Measurements from ENCODE around the gene RNF208.

Gene RNF208

DNA sequence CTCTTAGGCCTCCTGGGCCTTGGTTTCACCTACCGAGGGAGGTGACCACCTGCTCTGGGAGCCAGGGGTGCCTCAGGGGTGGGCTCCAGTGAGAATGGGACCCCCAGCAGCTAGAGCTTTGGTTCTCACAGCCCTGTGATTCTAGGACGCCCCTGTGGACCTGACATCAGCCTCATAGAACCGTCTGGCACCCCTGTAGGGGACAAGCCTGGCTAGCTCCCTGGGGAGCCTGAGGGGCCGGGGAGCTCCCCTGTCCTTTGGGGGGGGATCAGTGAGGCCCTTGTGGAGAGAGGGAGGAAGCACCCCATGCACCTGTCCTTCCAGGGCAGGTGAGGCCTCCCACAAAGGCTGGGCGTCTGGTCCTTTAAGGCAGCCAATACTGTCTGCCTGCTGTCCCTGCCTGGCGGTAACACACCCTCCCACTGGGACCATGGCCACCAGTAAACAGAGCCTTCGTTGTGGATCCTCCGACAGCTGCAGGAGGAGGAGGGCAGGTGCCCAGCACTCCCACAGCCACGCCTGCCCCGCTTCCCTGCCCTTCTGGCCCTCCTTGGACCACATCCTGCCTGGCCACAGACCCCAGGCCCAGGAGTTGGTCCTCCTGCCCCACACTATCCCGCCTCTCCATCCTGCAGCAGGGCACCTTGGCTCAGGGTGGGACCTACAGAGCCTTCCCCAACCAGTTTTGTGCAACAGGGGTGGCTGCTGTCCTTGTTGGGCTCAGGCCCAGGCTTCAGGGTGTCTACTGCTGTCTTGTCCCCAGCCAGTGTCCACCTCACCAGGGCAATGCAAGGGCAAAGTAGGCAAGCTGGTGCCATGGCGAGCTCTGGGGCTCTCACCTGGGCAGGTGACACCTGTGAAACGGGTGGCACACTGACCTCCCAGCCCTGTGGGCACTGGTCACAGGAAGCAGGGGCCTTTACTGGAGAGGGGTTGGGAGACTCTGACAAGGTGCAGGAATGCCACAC is 16.0 kb upstream of the RNF208 start:
- no peak for DNase-seq

DNA sequence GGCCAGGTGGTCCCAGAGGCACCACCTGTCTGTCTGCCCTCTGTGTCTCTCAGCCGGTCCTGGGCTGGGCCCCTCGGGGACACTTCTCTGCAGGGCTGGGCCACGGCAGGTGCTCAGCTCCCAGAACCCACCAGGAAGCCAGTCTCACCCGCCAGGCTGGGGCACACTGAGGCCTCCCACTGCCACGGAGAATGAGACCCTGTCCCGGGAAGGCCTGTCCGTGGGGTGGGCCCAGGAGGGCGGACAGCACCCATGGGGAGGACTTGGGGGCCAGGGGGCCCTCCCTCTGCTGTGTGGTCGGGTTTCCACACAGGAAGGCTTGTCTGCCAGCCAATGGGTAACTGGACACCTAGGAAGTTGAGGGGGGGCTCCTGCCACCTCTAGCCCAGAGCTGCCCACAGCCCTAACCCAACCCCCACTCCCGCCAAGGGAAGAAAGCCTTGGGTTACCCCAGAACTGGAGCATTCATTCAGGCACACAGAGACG is 14.9 kb upstream of the RNF208 start:
- no peak for DNase-seq

DNA sequence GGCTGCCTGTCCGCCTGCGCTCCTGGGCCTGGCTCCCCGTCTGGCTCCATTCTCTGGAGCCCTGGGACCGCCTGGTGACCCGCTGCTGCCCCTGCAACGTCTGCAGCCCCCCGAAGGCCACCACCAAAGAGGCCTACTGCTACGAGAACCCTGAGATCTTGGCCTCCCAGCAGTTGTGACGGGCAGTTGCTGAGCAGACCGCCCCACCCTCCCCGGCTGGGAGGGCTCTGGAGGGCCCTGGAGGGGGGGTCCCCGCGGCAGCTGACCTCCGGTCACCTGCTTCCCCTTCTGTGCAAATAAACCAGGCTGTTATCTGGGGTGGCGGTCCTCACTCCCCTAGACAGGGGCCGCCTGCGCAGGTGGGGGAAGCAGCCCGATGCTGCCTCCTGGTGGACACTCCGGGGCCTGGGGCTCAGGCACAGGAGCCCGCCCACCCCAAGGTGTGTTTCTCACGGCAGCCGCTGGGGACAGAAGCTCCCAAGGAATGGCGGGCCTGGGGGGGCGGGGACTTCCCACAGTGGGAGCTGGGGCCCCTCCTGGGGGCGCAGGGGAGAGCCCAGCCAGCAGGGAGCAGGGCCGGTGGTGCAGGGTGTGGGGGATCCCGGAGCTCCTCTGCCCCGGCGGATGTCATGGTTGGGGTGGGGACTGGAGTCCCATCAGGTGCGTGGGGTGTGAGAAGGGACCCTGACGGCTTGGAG is 14.3 kb upstream of the RNF208 start:
- DNase-seq = peak; percentile 28 to 68

DNA sequence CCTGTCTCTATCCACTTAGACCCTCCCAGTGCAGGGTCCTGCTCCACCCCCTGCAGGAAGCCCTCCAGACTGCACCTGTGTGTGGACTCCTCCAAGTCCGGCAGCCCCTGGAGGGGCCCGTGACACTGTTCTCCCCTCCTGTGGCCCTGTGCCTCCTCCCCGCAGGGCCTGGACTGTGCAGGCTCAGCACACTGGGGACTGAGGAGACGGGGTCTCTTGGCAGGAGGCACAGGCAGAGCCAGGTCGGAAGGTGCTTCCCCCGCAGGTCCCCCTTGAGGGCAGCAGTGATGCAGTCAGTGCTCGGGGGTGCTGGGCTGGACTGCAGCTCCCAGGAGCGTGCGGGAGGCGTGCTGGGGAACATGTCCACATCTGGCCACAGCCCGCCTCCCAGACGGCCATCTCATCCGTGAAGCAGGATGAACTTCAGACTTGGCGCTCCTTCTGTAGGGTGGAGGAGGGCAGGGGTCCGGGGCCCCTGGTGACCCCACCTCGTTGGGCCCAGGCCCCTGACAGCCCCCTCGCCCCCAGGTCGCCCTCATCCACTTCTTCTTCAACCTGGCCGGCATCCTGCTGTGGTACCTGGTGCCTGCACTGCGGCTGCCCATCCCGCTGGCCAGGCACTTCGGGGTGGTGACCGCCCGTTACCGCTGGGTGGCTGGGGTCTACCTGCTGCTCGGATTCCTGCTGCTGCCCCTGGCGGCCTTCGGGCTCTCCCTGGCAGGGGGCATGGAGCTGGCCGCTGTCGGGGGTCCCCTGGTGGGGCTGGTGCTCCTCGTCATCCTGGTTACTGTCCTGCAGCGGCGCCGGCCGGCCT is 13.6 kb upstream of the RNF208 start:
- no peak for DNase-seq

DNA sequence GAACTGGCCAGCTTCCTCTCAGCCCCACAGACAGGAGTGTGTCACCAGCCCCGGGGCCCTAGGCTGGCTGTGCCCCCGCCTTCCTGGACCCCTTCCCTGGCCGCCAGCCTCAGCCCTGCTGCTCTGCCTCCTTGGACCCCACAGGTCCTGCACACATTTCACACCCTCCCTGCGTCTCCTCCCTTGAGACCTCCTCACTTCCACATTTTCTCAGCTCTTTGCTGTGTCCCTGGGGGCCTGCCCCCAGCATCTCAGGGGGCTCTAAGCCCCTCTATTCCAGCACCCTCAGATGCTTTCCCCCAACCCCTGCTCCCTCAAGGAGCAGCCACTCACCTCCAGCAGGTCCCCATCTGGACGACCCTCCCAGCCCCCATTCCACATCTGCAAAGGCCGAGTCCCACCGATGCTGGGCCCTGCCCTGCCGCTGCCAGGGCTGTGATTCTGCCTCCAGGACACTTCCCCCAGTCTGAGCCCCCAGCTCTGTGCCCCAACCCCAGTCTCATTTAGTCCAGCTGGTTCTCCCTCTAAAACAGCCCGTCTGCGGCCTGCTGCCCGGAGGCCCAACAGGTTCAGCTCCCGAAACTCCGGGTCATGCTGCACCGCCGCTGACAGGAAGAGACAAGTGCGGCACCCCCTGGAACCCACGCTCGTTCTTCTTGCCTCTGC is 12.9 kb upstream of the RNF208 start:
- no peak for DNase-seq

DNA sequence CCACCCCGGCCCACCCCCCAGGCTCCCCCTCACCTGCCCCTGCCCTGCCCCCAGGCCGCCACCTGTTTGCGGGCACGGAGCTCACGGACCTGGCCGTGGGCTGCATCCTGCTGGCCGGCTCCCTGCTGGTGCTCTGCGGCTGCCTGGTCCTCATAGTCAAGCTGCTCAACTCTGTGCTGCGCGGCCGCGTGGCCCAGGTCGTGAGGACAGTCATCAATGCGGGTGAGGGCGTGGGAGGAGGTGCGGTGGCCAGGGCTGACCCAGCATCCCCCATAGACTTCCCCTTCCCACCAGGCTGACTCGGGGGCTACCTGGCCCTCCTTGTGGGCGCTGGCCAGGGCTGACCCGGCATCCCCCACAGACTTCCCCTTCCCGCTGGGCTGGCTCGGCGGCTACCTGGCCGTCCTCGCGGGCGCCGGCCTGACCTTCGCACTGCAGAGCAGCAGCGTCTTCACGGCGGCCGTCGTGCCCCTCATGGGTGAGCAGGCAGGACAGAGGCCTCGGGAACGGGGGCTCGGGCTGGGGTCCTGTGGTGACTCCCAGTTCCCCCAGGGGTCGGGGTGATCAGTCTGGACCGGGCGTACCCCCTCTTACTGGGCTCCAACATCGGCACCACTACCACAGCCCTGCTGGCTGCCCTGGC is 12.1 kb upstream of the RNF208 start:
- DNase-seq = no peak

DNA sequence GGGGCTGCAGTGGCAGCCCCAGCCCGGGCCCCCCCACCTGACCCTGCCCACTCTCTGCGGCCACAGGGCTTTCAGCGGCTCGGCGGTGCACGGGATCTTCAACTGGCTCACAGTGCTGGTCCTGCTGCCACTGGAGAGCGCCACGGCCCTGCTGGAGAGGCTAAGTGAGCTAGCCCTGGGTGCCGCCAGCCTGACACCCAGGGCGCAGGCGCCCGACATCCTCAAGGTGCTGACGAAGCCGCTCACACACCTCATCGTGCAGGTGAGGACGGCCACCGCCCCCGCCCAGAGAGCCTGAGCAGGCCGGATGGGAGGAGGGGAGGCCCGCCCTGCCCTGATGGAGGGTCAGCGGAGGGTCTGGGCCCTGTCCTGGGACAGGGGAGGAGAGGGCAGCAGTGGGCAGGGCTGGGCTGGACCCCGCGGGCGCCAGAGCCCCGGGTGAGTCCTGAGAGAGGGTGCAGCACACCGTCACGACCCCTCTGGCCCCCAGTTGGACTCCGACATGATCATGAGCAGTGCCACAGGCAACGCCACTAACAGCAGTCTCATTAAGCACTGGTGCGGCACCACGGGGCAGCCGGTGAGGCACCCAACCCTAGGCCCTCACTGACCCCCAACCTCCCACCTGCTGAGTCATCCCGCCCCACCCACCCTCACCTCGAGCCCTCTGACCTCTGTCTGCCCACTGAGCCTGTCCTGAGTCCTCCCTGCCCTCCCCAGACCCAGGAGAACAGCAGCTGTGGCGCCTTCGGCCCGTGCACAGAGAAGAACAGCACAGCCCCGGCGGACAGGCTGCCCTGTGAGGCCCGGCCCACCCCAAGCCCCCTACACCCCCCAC is 11.3 kb upstream of the RNF208 start:
- DNase-seq = no peak

DNA sequence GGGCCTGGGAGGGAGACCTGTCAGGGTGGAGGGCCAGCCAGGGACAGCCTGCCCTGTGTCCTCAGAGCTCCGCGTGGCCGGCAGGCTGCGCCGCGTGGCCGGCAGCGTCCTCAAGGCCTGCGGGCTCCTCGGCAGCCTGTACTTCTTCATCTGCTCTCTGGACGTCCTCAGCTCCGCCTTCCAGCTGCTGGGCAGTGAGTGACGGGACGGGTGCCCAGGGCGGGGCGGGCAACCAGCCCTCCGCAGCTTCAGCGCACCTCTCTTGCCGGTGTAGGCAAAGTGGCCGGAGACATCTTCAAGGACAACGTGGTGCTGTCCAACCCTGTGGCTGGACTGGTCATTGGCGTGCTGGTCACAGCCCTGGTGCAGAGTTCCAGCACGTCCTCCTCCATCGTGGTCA is 10.5 kb upstream of the RNF208 start:
- no peak for DNase-seq

DNA sequence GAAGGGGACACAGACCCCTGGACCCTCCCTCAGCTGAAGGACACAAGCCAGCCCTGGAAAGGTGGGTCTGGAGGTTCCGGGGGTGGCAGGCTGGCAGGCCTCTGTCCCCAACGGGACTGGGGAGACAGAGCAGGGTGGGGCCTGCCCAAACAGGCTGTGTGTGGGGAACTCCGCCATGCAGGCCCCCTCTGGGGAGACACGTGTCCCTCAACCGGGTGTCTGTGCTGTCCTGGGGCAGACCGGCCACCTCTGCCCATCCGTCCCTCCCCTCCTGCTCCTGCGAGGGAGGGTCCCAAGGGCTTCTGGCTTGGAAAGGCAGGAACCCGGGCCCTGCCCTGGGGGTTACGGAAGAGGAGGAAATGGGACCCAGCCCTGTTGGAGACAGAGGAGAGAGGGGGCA is 10.1 kb upstream of the RNF208 start:
- DNase-seq = no peak

DNA sequence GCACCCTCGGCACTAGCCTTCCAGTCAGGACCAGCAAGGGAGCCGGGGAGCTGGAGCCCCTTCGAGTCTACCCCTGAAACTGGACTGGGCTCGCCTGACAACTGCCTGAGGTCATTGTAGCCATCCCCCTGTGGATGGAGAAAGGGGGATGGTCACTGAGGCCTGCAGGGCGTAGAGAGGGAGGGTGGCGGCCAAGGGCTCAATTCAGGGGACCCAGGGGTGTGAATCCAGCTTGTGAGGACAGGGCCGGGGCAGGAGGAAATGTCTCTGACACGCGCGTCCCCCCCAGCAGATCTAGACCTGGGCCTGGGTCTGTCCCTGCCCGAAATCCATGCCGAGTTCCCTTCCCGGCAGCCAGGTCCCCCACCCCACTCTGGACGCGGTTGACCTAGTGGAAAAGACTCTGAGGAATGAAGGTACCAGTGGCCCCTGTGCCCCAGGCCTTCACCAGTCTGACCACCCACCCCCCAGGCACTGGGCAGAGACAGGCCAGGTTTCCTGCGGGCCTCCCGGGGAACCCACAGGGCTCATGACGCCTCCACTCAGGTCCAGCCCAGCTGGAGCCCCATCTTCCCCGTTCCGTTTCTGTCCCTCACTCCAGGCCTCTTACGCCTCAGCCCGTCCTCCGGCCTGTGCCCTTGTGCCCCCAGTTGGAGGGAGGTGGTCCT is 9.5 kb upstream of the RNF208 start:
- no peak for DNase-seq

DNA sequence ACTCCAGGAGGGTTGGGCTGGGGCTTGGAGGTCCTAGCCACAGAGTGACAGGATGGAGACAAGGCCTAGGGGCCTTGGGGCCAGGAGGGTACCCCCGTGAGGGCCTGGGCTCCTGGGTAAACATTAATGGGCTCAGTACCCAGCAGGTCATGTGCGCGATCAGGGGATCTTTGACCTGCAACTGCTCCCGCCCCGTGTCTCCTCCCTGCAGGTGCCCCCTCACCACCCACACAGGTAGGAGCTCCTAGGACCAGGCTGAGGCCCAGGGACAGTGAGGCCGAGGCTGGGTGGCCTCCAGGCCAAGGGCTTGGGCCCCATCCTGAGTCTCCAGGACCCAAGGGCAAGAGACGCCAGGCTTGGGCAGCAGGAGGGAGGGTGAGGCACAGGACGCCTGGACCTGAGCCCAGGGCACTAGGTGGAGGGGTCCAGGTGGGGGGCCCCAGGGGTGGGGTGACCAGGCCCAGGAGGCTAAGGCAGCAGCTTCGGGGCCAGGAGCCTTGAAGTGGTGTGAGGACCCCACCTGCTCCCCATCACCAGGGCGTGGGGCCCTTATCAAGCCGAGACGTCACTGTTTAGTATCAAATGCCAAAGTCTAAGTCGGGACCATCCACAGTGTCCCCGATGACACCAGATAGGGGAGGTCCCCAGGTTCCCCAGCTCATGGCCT is 8.8 kb upstream of the RNF208 start, which contains the start of gene SLC34A3:
TSS of gene SLC34A3 (plus strand) at position 197 of the 667 bp plus-strand sequence. CDS start 802 bp downstream, outside the sequence.
- no peak for DNase-seq

DNA sequence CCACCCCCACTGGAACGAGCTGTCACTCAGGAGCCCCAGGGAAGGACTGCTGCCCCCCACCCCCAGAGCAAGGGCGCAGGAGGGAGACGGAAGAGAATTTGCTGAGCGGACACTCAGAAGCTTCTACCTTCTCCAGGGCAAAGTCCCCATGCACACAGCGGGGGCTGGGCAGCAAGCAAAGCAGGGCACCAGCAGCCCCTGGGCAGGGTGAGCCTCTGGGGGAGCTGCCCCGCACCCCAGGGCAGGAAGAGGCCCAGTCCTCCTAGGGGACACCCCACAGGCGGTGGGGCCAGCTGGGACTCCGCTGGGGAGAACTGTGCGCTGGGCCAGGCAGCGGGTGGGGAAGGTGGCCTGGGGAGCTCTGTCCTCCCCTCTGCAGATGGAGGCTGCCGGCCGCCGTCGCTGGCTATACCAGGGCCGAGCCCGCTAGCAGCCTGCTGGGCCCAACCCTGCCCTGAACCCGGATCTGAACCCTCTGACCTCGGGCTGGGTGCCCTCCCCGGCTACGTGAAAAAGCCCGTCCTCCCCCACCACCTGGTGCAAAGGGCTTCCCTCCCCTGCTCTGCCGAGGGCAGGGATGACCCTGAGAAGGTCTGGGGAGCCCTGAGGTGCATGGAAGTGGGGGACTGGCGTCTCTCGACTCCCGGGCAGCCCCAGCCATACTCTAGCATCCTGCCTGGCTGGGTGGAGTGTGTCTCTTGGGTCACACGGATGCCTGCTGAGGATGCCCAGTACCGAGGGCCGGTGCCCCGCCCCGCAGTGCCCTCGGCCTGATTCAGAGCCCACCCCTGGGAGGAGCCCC is 8.1 kb upstream of the RNF208 start:
- DNase-seq = no peak

DNA sequence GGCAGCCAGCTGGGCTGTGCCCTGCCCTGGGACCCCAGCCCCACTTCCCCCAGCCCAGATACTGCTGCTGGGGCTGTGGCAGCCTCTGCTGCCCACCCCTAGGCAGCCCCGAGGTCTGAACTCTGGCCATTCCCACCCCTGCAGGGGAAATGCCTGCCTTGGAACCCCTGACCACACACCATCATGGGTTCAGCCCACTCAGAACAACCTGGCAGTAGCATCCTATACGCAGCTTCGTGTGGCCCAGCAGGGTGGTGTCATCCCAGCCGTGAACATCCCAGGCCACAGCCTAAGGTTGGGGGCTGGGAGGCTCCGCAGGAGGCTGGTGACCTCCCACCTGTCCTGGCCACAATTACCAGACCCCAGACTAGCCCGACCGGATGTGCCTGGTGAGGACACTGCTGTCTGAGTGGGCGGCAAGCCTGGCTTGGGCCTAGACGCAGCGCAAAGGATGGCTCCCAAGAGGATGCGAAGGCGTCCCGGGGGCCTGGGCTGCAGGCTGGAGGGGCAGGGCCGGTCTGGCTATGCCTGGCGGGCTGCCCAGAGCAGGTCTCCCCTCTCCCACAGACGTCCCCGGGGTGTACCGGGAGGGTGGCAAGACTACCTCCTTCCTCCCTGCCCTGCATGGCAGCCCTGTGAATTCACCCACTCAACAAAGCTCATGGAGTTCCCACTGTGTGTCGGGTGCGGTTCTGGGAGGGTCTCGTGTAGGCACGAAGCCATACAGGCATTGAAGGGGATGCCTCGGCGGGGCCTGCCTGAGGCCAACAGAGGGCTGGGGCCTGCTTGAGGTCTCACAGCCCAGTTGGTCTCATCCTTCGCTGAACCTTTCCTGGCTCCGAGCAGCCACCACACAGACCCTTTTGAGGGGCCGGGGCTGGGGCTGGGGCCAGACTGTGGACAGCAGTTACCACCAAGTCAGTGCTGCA is 7.2 kb upstream of the RNF208 start:
- no peak for DNase-seq

DNA sequence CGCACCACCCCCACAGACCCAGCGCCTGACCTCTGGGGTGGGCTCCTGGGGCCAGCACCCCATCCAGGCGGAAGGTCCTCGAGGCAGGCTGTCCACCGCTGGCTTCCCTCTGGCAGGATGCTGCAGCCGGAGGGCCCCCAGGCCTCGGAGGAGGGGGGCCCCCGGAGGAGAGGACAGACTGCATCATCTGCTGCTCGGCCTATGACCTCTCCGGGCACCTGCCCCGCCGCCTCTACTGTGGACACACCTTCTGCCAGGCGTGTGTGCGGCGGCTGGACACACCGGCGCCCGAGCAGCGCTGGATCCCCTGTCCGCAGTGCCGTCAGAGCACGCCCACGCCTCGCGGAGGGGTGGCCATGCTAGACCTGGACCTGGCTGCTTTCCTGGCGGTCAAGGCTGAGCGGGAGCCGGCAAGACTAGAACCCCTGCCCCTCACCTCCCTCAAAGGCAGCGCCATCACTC is 6.5 kb upstream of the RNF208 start:
- no peak for DNase-seq

DNA sequence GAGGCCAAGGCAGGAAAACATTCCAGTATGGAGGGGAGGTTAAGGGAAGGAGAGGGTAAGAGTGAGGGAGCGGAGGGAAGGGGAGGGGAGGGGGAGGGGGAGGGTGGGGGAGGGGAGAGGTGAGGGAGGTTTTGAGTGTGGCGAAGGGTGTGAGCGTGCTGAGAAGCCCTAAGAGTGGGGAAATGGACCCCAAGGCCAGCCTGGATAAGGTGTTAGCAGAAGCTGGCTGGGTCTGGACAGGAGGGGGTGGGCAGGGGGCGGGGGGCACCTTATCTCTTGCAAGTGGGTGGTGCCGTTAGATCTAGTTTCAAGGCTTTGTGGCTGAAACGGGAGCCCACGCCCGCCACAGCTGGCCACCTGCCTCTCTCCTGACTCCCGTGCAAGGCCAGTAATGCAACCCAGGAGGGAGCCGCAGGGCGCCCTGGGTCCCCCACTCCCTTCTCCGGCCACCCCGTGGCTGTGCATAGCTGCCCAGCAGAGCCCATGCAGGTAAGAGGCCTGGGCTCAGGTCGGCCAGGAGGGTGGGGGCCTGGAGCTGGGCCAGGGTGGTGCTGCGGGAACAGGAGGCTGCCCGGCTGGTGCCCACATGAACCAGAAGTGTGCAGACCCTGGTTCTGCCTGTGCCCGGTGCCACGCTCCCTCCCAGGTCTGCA is 5.9 kb upstream of the RNF208 start:
- DNase-seq = no peak

DNA sequence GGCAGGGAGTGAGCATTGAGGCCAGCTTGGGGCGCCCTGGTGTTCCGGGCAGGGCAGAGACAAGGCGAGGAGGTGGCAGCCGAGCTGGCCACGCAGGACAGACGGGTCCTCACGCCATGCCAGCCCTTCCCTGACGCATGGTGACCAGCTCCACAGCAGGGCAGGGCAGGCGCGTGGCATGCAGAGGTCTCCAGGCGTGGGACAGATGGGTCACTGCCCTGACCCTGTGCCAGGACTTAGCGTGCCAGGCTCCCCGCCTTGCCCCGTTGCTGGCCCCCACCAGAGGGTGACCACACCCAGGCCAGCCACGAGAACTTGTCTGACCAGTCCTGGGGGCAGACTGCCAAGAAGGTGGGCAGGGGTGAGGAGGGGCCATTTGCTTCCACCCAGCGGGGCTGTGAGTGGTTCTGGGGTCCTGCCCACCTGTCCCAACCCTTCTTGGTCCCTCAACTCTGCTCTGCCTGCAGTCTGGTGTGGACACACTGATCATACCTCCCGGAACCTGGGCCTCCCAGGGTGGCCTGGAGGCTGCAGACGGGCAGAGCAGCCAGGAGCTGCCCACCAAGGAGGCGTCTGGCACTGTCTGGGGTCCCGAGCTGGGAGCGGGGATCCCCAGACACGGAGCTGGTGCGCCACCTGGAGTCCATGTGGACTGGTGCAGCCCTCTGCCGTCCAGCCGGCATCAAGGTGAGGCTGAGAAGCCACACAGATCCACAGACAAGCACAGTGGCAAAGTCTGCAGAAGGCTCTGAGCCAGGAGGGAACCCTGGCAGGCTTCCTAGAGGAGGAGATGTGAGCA is 5.2 kb upstream of the RNF208 start, which contains the start of gene RNF224:
TSS of gene RNF224 (plus strand) at position 449 of the 799 bp plus-strand sequence. CDS start 834 bp downstream, outside the sequence.
- peak; percentile 27 to 68 for DNase-seq

Measured in NCI-H446 (cell line).